Measurements from ENCODE around the gene CACNA1B. TPM values are rescaled to one million over a fixed set of nuclear protein-coding genes. Genes with fewer than 3 reads are reported as not detected.

Gene CACNA1B
- total and polyA plus RNA-seq, 9 of the 15 experiments (the other 6 are each of a cell fraction or from before 2014, with no cell fraction given) = 0.01 to 0.04 TPM; not detected in 7

DNA sequence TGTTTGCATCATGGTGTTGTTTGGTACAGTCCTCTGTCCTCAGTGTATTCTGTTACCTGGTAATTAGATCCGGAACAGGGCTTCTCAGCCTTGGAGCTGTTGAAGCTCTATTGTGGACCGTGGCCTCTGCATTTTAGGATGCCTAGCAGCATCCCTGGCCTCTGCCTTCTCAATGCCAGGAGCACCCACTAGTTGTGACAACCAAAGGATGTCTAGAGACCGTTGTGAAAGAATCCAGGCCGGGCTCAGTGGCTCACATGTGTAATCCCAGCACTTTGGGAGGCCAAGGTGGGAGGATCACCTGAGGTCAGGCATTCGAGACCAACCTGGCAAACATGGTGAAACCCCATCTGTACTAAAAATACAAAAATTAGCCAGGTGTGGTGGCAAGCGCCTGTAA, 159.6 kb downstream of the CACNA1B start:
- CTCF ChIA-PET (ENCODE audit: low intra/inter-chr PET ratio) = no interaction called here
- no peak overlapping the region for H3K4me3 ChIP-seq
- FAIRE-seq (no peak), DNase-seq (ENCODE audit: extremely low read depth in 1 of 4, low spot score in 3 of 4) (no peak), ATAC-seq (no peak)
- no peak overlapping the region for H3K9ac ChIP-seq (ENCODE audit: insufficient read depth in 1 of 2, low read depth in 2 of 2, low read length in 2 of 2)
- no peaks in the 10 kb centered on the region for H3K36me3 ChIP-seq (ENCODE audit: control insufficient read depth, insufficient read depth, low read length)
- no peaks in the 10 kb centered on the region for H4K20me1 ChIP-seq (replicated peaks; ENCODE audit: control insufficient read depth, insufficient read depth, low read length)
- H2AFZ ChIP-seq (ENCODE audit: low read depth, low read length) = no peak overlapping the region
- no peaks in the 10 kb centered on the region for H3K9me3 ChIP-seq (replicated peaks; ENCODE audit: control insufficient read depth, insufficient read depth, low read depth, low read length)
- POLR2A ChIA-PET = no interaction called here
- intact Hi-C loops (cut with micrococcal nuclease) (no loop called here), in situ Hi-C loops (cut with MboI) (no loop called here)
- no peaks in the 10 kb centered on the region for H3K4me1 ChIP-seq (replicated peaks in 1 of 2; ENCODE audit: control insufficient read depth in 2 of 2, insufficient read depth in 2 of 2, low read length in 2 of 2)
- no peaks in the 10 kb centered on the region for H3K79me2 ChIP-seq (ENCODE audit: control insufficient read depth, insufficient read depth, low read length)
- TF ChIP-seq HCFC1 (IDR thresholded peaks at IDR 0.05; ENCODE audit: low read depth, low read length) (no peak), RCOR1 (IDR thresholded peaks at IDR 0.05; ENCODE audit: borderline replicate concordance in 1 of 2, low read depth in 2 of 2, low read length in 2 of 2) (no peak), TAF7 (tag; IDR thresholded peaks at IDR 0.05) (no peak)
- TF ChIP-seq, protein P1, sequence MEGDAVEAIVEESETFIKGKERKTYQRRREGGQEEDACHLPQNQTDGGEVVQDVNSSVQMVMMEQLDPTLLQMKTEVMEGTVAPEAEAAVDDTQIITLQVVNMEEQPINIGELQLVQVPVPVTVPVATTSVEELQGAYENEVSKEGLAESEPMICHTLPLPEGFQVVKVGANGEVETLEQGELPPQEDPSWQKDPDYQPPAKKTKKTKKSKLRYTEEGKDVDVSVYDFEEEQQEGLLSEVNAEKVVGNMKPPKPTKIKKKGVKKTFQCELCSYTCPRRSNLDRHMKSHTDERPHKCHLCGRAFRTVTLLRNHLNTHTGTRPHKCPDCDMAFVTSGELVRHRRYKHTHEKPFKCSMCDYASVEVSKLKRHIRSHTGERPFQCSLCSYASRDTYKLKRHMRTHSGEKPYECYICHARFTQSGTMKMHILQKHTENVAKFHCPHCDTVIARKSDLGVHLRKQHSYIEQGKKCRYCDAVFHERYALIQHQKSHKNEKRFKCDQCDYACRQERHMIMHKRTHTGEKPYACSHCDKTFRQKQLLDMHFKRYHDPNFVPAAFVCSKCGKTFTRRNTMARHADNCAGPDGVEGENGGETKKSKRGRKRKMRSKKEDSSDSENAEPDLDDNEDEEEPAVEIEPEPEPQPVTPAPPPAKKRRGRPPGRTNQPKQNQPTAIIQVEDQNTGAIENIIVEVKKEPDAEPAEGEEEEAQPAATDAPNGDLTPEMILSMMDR (IDR thresholded peaks at IDR 0.05 in 2 of 3, conservative IDR thresholded peaks at IDR 0.05 in 1 of 3; ENCODE audit: insufficient read depth in 2 of 3, low read depth in 1 of 3, low read length in 3 of 3) = no peak
- TF ChIP-seq, protein P2, sequence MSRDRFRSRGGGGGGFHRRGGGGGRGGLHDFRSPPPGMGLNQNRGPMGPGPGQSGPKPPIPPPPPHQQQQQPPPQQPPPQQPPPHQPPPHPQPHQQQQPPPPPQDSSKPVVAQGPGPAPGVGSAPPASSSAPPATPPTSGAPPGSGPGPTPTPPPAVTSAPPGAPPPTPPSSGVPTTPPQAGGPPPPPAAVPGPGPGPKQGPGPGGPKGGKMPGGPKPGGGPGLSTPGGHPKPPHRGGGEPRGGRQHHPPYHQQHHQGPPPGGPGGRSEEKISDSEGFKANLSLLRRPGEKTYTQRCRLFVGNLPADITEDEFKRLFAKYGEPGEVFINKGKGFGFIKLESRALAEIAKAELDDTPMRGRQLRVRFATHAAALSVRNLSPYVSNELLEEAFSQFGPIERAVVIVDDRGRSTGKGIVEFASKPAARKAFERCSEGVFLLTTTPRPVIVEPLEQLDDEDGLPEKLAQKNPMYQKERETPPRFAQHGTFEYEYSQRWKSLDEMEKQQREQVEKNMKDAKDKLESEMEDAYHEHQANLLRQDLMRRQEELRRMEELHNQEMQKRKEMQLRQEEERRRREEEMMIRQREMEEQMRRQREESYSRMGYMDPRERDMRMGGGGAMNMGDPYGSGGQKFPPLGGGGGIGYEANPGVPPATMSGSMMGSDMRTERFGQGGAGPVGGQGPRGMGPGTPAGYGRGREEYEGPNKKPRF (IDR thresholded peaks at IDR 0.05; ENCODE audit: low read depth, low read length) = no peak
- 0% methylated on average over 6 of the region's 6 CpGs for WGBS (ENCODE audit: insufficient coverage, low coverage, missing lambda C conversion rate)
- no peak overlapping the region for H3K27ac ChIP-seq (ENCODE audit: extremely low read depth, low read depth, low read length)
- no peaks in the 10 kb centered on the region for H3K9me1 ChIP-seq (ENCODE audit: control insufficient read depth, insufficient read depth, low read length)
- H3K4me2 ChIP-seq (ENCODE audit: insufficient read depth, low read length) = no peak overlapping the region
- H3K27me3 ChIP-seq (ENCODE audit: control insufficient read depth in 2 of 2, insufficient read depth in 2 of 2, low read length in 2 of 2) = peaks cover 10 to 24% of the 10 kb centered on the region in 2 experiments
- BruUV-seq (replicated peaks) = no TSS peak
